Non-pigmented ciliary epithelial cell (primary cell): Measurements from ENCODE around the gene AP5M1.
"Not testable (repeated sequence)": the region's sequence is repeated elsewhere in the genome, so short reads cannot be mapped to it uniquely, and the experiment has no call there.

Experiments used
- DNase-seq: peaks from one replicate; pipeline ENCODE4 v3.0.0-alpha.2; 2010; ENCODE audit warnings: low read depth

AP5M1 gene

GRCh38 chr14:57291692-57292647 is 23.2 kb downstream of the AP5M1 start:
- DNase-seq, result no peak

GRCh38 chr14:57293866-57294837 is 25.4 kb downstream of the AP5M1 start:
- no peak for DNase-seq

GRCh38 chr14:57295239-57295638 is 26.5 kb downstream of the AP5M1 start:
- no peak for DNase-seq

- DNase-seq, result no peak
Measured at GRCh38 chr14:57297852-57298251, 29.1 kb downstream of the AP5M1 start.

- DNase-seq, result no peak
Measured at GRCh38 chr14:57299511-57299910, 30.7 kb downstream of the AP5M1 start.

- no peak for DNase-seq
Measured at GRCh38 chr14:57302883-57303282, 34.1 kb downstream of the AP5M1 start.

GRCh38 chr14:57314396-57315089 is 45.8 kb downstream of the AP5M1 start:
- DNase-seq, result no peak

GRCh38 chr14:57317248-57317833 is 48.6 kb downstream of the AP5M1 start:
- peak; percentile 48 for DNase-seq

- no peak for DNase-seq
Measured at GRCh38 chr14:57319636-57320192, 50.9 kb downstream of the AP5M1 start.

- no peak for DNase-seq
Measured at GRCh38 chr14:57323721-57324120, 55.0 kb downstream of the AP5M1 start.

- DNase-seq, result no peak
Measured at GRCh38 chr14:57326253-57326652, 57.5 kb downstream of the AP5M1 start.

GRCh38 chr14:57329833-57330232 is 61.1 kb downstream of the AP5M1 start:
- no peak for DNase-seq

GRCh38 chr14:57332475-57332874 is 63.7 kb downstream of the AP5M1 start:
- not testable (repeated sequence) for DNase-seq

- not testable (repeated sequence) for DNase-seq
Measured at GRCh38 chr14:57333726-57334125, 65.0 kb downstream of the AP5M1 start.

- not testable (repeated sequence) for DNase-seq
Measured at GRCh38 chr14:57343545-57344297, 75.0 kb downstream of the AP5M1 start.

- DNase-seq, result no peak
Measured at GRCh38 chr14:57345106-57345505, 76.3 kb downstream of the AP5M1 start.

- DNase-seq, result no peak
Measured at GRCh38 chr14:57346741-57347140, 78.0 kb downstream of the AP5M1 start.
